HepG2 (cell line): ENCODE data around the gene CHCHD6. TPM values are rescaled to one million over a fixed set of nuclear protein-coding genes. Genes with fewer than 3 reads are reported as not detected.

Experiments
- ATAC-seq: fragments of 200-7000 bp; cut with Tn5 transposase; 3 replicates; pipeline ENCODE4 v1.9.1; 2020; ENCODE audit warnings: mild to moderate bottlenecking, moderate library complexity
- BruUV-seq: library from RNA; stranded (reverse); fragments of 400-500 nt; replicated peaks from 2 replicates; lab custom pipeline; 2021; lab: Mats Ljungman, UMichigan
- CTCF ChIA-PET: fragments of 300-600 bp; formaldehyde crosslinking; extraction: SDS; loops from one replicate; lab custom pipeline; 2021; ENCODE audit warnings: low total read pairs, inconsistent platforms, low intra/inter-chr PET ratio; lab: Yijun Ruan, JAX
- POLR2A ChIA-PET: fragments of 350-600 bp; sonication (Branson Sonifier 250); formaldehyde crosslinking; loops from one replicate; lab custom pipeline; 2020; ENCODE audit warnings: antibody characterized with exemption, inconsistent platforms; lab: Yijun Ruan, JAX
- DNase-seq: peaks from one replicate; pipeline ENCODE4 v3.0.0-alpha.2; 2015; ENCODE audit warnings: low spot score
- FAIRE-seq: peaks from 3 replicates; lab custom pipeline; 2011; peaks lifted over from hg19 to GRCh38; lab: Jason Lieb, UNC
- H2AFZ ChIP-seq: one replicate; pipeline ENCODE4 v1.6.1; 2011; ENCODE audit warnings: low read length, inconsistent platforms
- H3K27ac ChIP-seq: fragments of 300-600 bp; 3 replicates; pipeline ENCODE4 v1.8.0; 2011; ENCODE audit warnings: mixed run types, mild to moderate bottlenecking, mixed read lengths, low read length, inconsistent platforms; ENCODE audit not compliant: insufficient read depth; ENCODE audit errors: extremely low read length
- H3K27me3 ChIP-seq, 2 experiments: fragments of 200-600 bp in 1 of 2; 2 replicates in 1 of 2; 3 replicates in 1 of 2; pipeline versions ENCODE4 v1.6.0 to v1.8.0; 2011; ENCODE audit warnings: low read length in 2 of 2, mild to moderate bottlenecking in 2 of 2, moderate library complexity in 2 of 2, inconsistent platforms in 1 of 2; ENCODE audit not compliant: insufficient read depth in 2 of 2, control insufficient read depth in 1 of 2
- H3K36me3 ChIP-seq, 2 experiments: fragments of 200-600 bp in 1 of 2; replicated peaks in 1 of 2; 2 replicates in 1 of 2; 3 replicates in 1 of 2; pipeline versions ENCODE4 v1.5.1 to v1.8.0; 2011; ENCODE audit warnings: low read length in 2 of 2, inconsistent platforms in 1 of 2; ENCODE audit not compliant: insufficient read depth in 2 of 2, control insufficient read depth in 1 of 2
- H3K4me1 ChIP-seq: 2 replicates; pipeline ENCODE4 v1.5.1; 2012; ENCODE audit warnings: low read length, inconsistent platforms; ENCODE audit not compliant: insufficient read depth
- H3K4me2 ChIP-seq: 2 replicates; pipeline ENCODE4 v1.6.0; 2011; ENCODE audit warnings: low read depth, low read length, inconsistent platforms
- H3K4me3 ChIP-seq, 3 experiments: fragments of 200-600 bp in 1 of 3; sonication (generic), shearing (Covaris generic) in 1 of 3; replicated peaks in 1 of 3; 2 replicates each; pipeline ENCODE4 v1.5.1; 2011 to 2016; ENCODE audit warnings: low read length in 3 of 3, inconsistent platforms in 2 of 3, low read depth in 2 of 3, mild to moderate bottlenecking in 2 of 3, control low read depth in 1 of 3, mixed read lengths in 1 of 3; ENCODE audit not compliant: insufficient read depth in 1 of 3
- H3K79me2 ChIP-seq: one replicate; pipeline ENCODE4 v1.6.1; 2011; ENCODE audit warnings: low read length, inconsistent platforms; ENCODE audit not compliant: insufficient read depth
- H3K9ac ChIP-seq: 2 replicates; pipeline ENCODE4 v1.6.0; 2011; ENCODE audit warnings: mild to moderate bottlenecking, low read depth, low read length, inconsistent platforms; ENCODE audit not compliant: insufficient read depth
- H3K9me3 ChIP-seq: 2 replicates; pipeline ENCODE4 v1.5.1; 2012; ENCODE audit warnings: mild to moderate bottlenecking, low read length
- H4K20me1 ChIP-seq: 2 replicates; pipeline ENCODE4 v1.6.0; 2011; ENCODE audit warnings: inconsistent platforms, mild to moderate bottlenecking, low read length, moderate library complexity; ENCODE audit not compliant: insufficient read depth
- HNRNPUL1 ChIP-seq: fragments of 200-400 bp; formaldehyde crosslinking; IDR thresholded peaks from 2 replicates; pipeline ENCODE4 v1.6.1; 2017; ENCODE audit warnings: low read depth, mild to moderate bottlenecking, low read length, moderate library complexity
- MTA1 ChIP-seq: sonication (generic); formaldehyde crosslinking; IDR thresholded peaks from 2 replicates; pipeline ENCODE4 v1.4.0; 2020; ENCODE audit warnings: missing genetic modification reagents, mild to moderate bottlenecking, borderline replicate concordance
- NR1H2 ChIP-seq: sonication (generic); formaldehyde crosslinking; IDR thresholded peaks from 2 replicates; pipeline ENCODE4 v1.8.1; 2022; ENCODE audit warnings: low read depth, missing genetic modification reagents, borderline replicate concordance
- ZNF430 ChIP-seq: sonication (generic); formaldehyde crosslinking; IDR thresholded peaks from 2 replicates; pipeline ENCODE4 v1.9.0; 2021; ENCODE audit warnings: mild to moderate bottlenecking, missing genetic modification reagents
- ZNF720 ChIP-seq: sonication (generic); formaldehyde crosslinking; IDR thresholded peaks from 2 replicates; pipeline ENCODE4 v1.4.0; 2020; ENCODE audit warnings: missing genetic modification reagents
- WGBS: methylation state at CpG from one replicate; pipeline ENCODE4 v1.1.6; 2017; ENCODE audit warnings: low lambda C conversion rate; 5-methylcytosine and 5-hydroxymethylcytosine counted together
- in situ Hi-C: cut with HindIII; loops from 2 replicates; pipeline ENCODE4 v1.10.0; 2017; ENCODE audit warnings: low pct_unique_long_range_greater_than_20kb; ENCODE audit not compliant: extremely low pct_ligation_motif_present
- intact Hi-C: fragments of 100-400 bp; cut with micrococcal nuclease; formaldehyde crosslinking; loops from one replicate; pipeline ENCODE4 v1.10.0; 2022; ENCODE audit not compliant: unreplicated experiment
- polyA plus RNA-seq, 8 experiments: library from polyadenylated mRNA; depleted of rRNA in 3 of 8; stranded (reverse) in 7 of 8; unstranded in 1 of 8; fragments of >200 nt; fragmentation: Illumina TruSeq in 4 of 8; extraction: Trizol in 4 of 8; gene quantifications; 2 replicates each; pipeline versions ENCODE4 v1.2.1 to v1.2.3, GENCODE V29; 2011 to 2016; ENCODE audit warnings: low read depth in 4 of 8, missing spikeins in 1 of 8, mixed read lengths in 1 of 8; ENCODE audit not compliant: insufficient read depth in 1 of 8
- total RNA-seq, 5 experiments: library from RNA; depleted of rRNA; stranded (reverse); fragments of >200 nt; fragmentation: Illumina TruSeq; extraction: Trizol; gene quantifications; 2 replicates each; pipeline ENCODE4 v1.2.3, GENCODE V29; 2016; ENCODE audit warnings: low read depth in 1 of 5
- TF ChIP-seq, protein P1 (sequence below): sonication (generic); formaldehyde crosslinking; IDR thresholded peaks from 2 replicates; pipeline ENCODE4 v1.4.0; 2020; ENCODE audit warnings: mild to moderate bottlenecking, missing genetic modification reagents, borderline replicate concordance
- TF ChIP-seq, protein P2 (sequence below): IDR thresholded peaks from 2 replicates; pipeline ENCODE4 v1.6.1; 2016; ENCODE audit warnings: mild to moderate bottlenecking, missing biosample characterization, missing genetic modification reagents
- TF ChIP-seq, protein P3 (sequence below): sonication (generic); formaldehyde crosslinking; IDR thresholded peaks from 2 replicates; pipeline ENCODE4 v1.4.0; 2020; ENCODE audit warnings: missing genetic modification reagents
- TF ChIP-seq, protein P4 (sequence below): sonication (generic); formaldehyde crosslinking; IDR thresholded peaks from 2 replicates; pipeline ENCODE4 v1.8.1; 2023; ENCODE audit warnings: mild to moderate bottlenecking, missing genetic modification reagents
- TF ChIP-seq, protein P5 (sequence below): sonication (generic); formaldehyde crosslinking; IDR thresholded peaks from 2 replicates; pipeline ENCODE4 v1.8.1; 2023; ENCODE audit warnings: mild to moderate bottlenecking, inconsistent platforms, moderate library complexity, missing genetic modification reagents, borderline replicate concordance
- TF ChIP-seq, protein P6 (sequence below): sonication (generic); formaldehyde crosslinking; IDR thresholded peaks from 2 replicates; pipeline ENCODE4 v1.8.1; 2022; ENCODE audit warnings: mild to moderate bottlenecking, missing genetic modification reagents

CHCHD6 gene
- total and polyA plus RNA-seq, 2 of the 13 experiments (the other 11 are each of a cell fraction or from before 2014, with no cell fraction given), result 20.3 to 20.8 TPM

DNA sequence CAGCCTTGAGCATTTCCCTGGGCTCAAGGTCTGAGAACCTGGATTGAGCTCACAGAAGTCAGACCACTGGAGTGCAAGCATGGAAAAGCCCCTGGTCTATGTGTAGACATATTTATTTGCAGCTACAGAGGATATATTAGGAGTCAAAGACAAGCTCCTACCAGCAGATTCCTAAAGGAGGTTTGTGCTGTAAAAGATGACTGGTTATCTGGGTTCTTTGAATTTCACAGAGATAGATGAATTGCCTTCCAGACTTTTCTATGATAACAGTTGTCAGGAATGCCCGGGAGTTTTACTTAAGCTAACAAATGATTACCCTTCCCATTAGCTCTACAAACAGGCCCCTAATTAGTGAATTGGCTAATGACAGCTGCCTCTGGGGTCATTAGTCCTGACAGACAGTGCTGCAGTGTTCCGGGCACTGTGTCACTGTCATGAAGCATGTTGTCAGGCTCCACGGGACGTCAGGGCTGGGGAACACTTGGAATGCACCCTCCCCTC is 230.0 kb downstream of the CHCHD6 start:
- H3K4me2 ChIP-seq, result no peak overlapping the region
- no peaks in the 10 kb centered on the region for H3K79me2 ChIP-seq
- no peaks in the 10 kb centered on the region for H3K4me1 ChIP-seq
- 83% methylated on average over 4 of the region's 4 CpGs for WGBS
- ChIA-PET CTCF (no interaction called here), POLR2A (no interaction called here)
- no peak overlapping the region for H3K9ac ChIP-seq
- no peak overlapping the region for H3K27ac ChIP-seq
- ATAC-seq (no peak), FAIRE-seq (no peak), DNase-seq (no peak)
- peaks cover 0 to 1% of the 10 kb centered on the region in 2 experiments; a peak in 1 of 5 replicates for H3K36me3 ChIP-seq
- no peaks in the 10 kb centered on the region for H3K27me3 ChIP-seq
- no peaks in the 10 kb centered on the region for H3K9me3 ChIP-seq
- intact Hi-C loops (no loop called here), in situ Hi-C loops (no loop called here)
- no peak overlapping the region for H2AFZ ChIP-seq
- no peak overlapping the region for H3K4me3 ChIP-seq
- BruUV-seq, result no TSS peak
- no peaks in the 10 kb centered on the region for H4K20me1 ChIP-seq
- TF ChIP-seq, protein P1, sequence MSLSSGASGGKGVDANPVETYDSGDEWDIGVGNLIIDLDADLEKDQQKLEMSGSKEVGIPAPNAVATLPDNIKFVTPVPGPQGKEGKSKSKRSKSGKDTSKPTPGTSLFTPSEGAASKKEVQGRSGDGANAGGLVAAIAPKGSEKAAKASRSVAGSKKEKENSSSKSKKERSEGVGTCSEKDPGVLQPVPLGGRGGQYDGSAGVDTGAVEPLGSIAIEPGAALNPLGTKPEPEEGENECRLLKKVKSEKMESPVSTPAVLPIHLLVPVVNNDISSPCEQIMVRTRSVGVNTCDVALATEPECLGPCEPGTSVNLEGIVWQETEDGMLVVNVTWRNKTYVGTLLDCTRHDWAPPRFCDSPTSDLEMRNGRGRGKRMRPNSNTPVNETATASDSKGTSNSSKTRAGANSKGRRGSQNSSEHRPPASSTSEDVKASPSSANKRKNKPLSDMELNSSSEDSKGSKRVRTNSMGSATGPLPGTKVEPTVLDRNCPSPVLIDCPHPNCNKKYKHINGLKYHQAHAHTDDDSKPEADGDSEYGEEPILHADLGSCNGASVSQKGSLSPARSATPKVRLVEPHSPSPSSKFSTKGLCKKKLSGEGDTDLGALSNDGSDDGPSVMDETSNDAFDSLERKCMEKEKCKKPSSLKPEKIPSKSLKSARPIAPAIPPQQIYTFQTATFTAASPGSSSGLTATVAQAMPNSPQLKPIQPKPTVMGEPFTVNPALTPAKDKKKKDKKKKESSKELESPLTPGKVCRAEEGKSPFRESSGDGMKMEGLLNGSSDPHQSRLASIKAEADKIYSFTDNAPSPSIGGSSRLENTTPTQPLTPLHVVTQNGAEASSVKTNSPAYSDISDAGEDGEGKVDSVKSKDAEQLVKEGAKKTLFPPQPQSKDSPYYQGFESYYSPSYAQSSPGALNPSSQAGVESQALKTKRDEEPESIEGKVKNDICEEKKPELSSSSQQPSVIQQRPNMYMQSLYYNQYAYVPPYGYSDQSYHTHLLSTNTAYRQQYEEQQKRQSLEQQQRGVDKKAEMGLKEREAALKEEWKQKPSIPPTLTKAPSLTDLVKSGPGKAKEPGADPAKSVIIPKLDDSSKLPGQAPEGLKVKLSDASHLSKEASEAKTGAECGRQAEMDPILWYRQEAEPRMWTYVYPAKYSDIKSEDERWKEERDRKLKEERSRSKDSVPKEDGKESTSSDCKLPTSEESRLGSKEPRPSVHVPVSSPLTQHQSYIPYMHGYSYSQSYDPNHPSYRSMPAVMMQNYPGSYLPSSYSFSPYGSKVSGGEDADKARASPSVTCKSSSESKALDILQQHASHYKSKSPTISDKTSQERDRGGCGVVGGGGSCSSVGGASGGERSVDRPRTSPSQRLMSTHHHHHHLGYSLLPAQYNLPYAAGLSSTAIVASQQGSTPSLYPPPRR (CRISPR knock-in tag), result no peak
- TF ChIP-seq, protein P2, sequence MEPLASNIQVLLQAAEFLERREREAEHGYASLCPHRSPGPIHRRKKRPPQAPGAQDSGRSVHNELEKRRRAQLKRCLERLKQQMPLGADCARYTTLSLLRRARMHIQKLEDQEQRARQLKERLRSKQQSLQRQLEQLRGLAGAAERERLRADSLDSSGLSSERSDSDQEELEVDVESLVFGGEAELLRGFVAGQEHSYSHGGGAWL (CRISPR knock-in tag), result no peak
- TF ChIP-seq, protein P3, sequence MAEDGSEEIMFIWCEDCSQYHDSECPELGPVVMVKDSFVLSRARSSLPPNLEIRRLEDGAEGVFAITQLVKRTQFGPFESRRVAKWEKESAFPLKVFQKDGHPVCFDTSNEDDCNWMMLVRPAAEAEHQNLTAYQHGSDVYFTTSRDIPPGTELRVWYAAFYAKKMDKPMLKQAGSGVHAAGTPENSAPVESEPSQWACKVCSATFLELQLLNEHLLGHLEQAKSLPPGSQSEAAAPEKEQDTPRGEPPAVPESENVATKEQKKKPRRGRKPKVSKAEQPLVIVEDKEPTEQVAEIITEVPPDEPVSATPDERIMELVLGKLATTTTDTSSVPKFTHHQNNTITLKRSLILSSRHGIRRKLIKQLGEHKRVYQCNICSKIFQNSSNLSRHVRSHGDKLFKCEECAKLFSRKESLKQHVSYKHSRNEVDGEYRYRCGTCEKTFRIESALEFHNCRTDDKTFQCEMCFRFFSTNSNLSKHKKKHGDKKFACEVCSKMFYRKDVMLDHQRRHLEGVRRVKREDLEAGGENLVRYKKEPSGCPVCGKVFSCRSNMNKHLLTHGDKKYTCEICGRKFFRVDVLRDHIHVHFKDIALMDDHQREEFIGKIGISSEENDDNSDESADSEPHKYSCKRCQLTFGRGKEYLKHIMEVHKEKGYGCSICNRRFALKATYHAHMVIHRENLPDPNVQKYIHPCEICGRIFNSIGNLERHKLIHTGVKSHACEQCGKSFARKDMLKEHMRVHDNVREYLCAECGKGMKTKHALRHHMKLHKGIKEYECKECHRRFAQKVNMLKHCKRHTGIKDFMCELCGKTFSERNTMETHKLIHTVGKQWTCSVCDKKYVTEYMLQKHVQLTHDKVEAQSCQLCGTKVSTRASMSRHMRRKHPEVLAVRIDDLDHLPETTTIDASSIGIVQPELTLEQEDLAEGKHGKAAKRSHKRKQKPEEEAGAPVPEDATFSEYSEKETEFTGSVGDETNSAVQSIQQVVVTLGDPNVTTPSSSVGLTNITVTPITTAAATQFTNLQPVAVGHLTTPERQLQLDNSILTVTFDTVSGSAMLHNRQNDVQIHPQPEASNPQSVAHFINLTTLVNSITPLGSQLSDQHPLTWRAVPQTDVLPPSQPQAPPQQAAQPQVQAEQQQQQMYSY (CRISPR knock-in tag), result no peak
- TF ChIP-seq ZNF430 (CRISPR knock-in tag) (no peak), MTA1 (no peak), ZNF720 (CRISPR knock-in tag) (no peak), HNRNPUL1 (no peak), NR1H2 (no peak)
- TF ChIP-seq, protein P4, sequence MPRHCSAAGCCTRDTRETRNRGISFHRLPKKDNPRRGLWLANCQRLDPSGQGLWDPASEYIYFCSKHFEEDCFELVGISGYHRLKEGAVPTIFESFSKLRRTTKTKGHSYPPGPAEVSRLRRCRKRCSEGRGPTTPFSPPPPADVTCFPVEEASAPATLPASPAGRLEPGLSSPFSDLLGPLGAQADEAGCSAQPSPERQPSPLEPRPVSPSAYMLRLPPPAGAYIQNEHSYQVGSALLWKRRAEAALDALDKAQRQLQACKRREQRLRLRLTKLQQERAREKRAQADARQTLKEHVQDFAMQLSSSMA, result no peak
- TF ChIP-seq, protein P5, sequence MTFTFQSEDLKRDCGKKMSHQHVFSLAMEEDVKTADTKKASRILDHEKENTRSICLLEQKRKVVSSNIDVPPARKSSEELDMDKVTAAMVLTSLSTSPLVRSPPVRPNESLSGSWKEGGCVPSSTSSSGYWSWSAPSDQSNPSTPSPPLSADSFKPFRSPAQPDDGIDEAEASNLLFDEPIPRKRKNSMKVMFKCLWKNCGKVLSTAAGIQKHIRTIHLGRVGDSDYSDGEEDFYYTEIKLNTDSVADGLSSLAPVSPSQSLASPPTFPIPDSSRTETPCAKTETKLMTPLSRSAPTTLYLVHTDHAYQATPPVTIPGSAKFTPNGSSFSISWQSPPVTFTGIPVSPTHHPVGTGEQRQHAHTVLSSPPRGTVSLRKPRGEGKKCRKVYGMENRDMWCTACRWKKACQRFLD (CRISPR knock-in tag), result no peak
- TF ChIP-seq, protein P6, sequence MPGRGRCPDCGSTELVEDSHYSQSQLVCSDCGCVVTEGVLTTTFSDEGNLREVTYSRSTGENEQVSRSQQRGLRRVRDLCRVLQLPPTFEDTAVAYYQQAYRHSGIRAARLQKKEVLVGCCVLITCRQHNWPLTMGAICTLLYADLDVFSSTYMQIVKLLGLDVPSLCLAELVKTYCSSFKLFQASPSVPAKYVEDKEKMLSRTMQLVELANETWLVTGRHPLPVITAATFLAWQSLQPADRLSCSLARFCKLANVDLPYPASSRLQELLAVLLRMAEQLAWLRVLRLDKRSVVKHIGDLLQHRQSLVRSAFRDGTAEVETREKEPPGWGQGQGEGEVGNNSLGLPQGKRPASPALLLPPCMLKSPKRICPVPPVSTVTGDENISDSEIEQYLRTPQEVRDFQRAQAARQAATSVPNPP, result no peak
